ENCODE results near the gene GZMH.
"Not testable (repeated sequence)": the region's sequence is repeated elsewhere in the genome, so short reads cannot be mapped to it uniquely, and the experiment has no call there.

GZMH gene

GRCh38 chr14:24606297-24606696, 3.2 kb downstream of the GZMH start:
- Histone ChIP-seq H3K27ac (no peak overlapping the region), H3K79me2 (ENCODE audit: insufficient read depth, low read depth) (no peaks in the 10 kb centered on the region), H2AFZ (ENCODE audit: low read depth) (no peak overlapping the region), H3K4me3 (IDR thresholded peaks at IDR 0.05; ENCODE audit: insufficient read depth, low read depth, low read length) (no peak overlapping the region), H3K4me2 (peak overlapping the region; percentile 80), H3K9ac (no peak overlapping the region), H3K36me3 (ENCODE audit: insufficient read depth) (no peaks in the 10 kb centered on the region), H3K4me1 (ENCODE audit: low read depth, poor library complexity, severe bottlenecking) (peaks cover 55% of the 10 kb centered on the region), H4K20me1 (ENCODE audit: insufficient read depth) (no peaks in the 10 kb centered on the region), H3K27me3 (ENCODE audit: insufficient read depth, low read depth) (no peaks in the 10 kb centered on the region)
- TF ChIP-seq CTCF (conservative IDR thresholded peaks at IDR 0.05; ENCODE audit: low read depth, low read length) = no peak

GRCh38 chr14:24605435-24606190, 3.9 kb downstream of the GZMH start:
- Histone ChIP-seq H4K20me1 (ENCODE audit: insufficient read depth) (no peaks in the 10 kb centered on the region), H2AFZ (ENCODE audit: low read depth) (no peak overlapping the region), H3K27ac (no peak overlapping the region), H3K27me3 (ENCODE audit: insufficient read depth, low read depth) (no peaks in the 10 kb centered on the region), H3K4me1 (ENCODE audit: low read depth, poor library complexity, severe bottlenecking) (peaks cover 54% of the 10 kb centered on the region), H3K4me3 (IDR thresholded peaks at IDR 0.05; ENCODE audit: insufficient read depth, low read depth, low read length) (no peak overlapping the region), H3K9ac (no peak overlapping the region), H3K36me3 (ENCODE audit: insufficient read depth) (no peaks in the 10 kb centered on the region), H3K79me2 (ENCODE audit: insufficient read depth, low read depth) (no peaks in the 10 kb centered on the region), H3K4me2 (no peak overlapping the region)
- peak; percentile 80 for TF ChIP-seq CTCF (conservative IDR thresholded peaks at IDR 0.05; ENCODE audit: low read depth, low read length)

- no peak for TF ChIP-seq CTCF (conservative IDR thresholded peaks at IDR 0.05; ENCODE audit: low read depth, low read length)
These were observed 12.1 kb downstream of the GZMH start for GRCh38 chr14:24597403-24597802.

GRCh38 chr14:24595073-24595808, 14.2 kb downstream of the GZMH start:
- Histone ChIP-seq H3K36me3 (ENCODE audit: insufficient read depth) (no peaks in the 10 kb centered on the region), H2AFZ (ENCODE audit: low read depth) (no peak overlapping the region), H4K20me1 (ENCODE audit: insufficient read depth) (no peaks in the 10 kb centered on the region), H3K4me3 (IDR thresholded peaks at IDR 0.05; ENCODE audit: insufficient read depth, low read depth, low read length) (no peak overlapping the region), H3K27me3 (ENCODE audit: insufficient read depth, low read depth) (no peaks in the 10 kb centered on the region), H3K4me1 (ENCODE audit: low read depth, poor library complexity, severe bottlenecking) (no peaks in the 10 kb centered on the region), H3K9ac (no peak overlapping the region), H3K27ac (no peak overlapping the region), H3K79me2 (ENCODE audit: insufficient read depth, low read depth) (no peaks in the 10 kb centered on the region), H3K4me2 (no peak overlapping the region)
- no peak for TF ChIP-seq CTCF (conservative IDR thresholded peaks at IDR 0.05; ENCODE audit: low read depth, low read length)

More at GRCh38 chr14:24597403-24597802, 12.1 kb downstream of the GZMH start:
- H4K20me1 ChIP-seq (ENCODE audit: insufficient read depth) = no peaks in the 10 kb centered on the region
- H3K4me3 ChIP-seq (IDR thresholded peaks at IDR 0.05; ENCODE audit: insufficient read depth, low read depth, low read length) = no peak overlapping the region
- no peak overlapping the region for H2AFZ ChIP-seq (ENCODE audit: low read depth)
- no peak overlapping the region for H3K4me2 ChIP-seq
- H3K4me1 ChIP-seq (ENCODE audit: low read depth, poor library complexity, severe bottlenecking) = no peaks in the 10 kb centered on the region
- no peaks in the 10 kb centered on the region for H3K79me2 ChIP-seq (ENCODE audit: insufficient read depth, low read depth)
- H3K27ac ChIP-seq = no peak overlapping the region
- H3K27me3 ChIP-seq (ENCODE audit: insufficient read depth, low read depth) = no peaks in the 10 kb centered on the region
- no peaks in the 10 kb centered on the region for H3K36me3 ChIP-seq (ENCODE audit: insufficient read depth)
- H3K9ac ChIP-seq = no peak overlapping the region

GRCh38 chr14:24591004-24591403, 18.5 kb downstream of the GZMH start:
- not testable (repeated sequence) for H3K9ac ChIP-seq; H3K4me2 ChIP-seq; H3K27me3 ChIP-seq (ENCODE audit: insufficient read depth, low read depth); H3K4me3 ChIP-seq (IDR thresholded peaks at IDR 0.05; ENCODE audit: insufficient read depth, low read depth, low read length); H4K20me1 ChIP-seq (ENCODE audit: insufficient read depth); H3K36me3 ChIP-seq (ENCODE audit: insufficient read depth); H3K4me1 ChIP-seq (ENCODE audit: low read depth, poor library complexity, severe bottlenecking); H3K27ac ChIP-seq; H3K79me2 ChIP-seq (ENCODE audit: insufficient read depth, low read depth); H2AFZ ChIP-seq (ENCODE audit: low read depth)

GRCh38 chr14:24584402-24584801, 25.1 kb downstream of the GZMH start:
- not testable (repeated sequence) for H4K20me1 ChIP-seq (ENCODE audit: insufficient read depth); H3K79me2 ChIP-seq (ENCODE audit: insufficient read depth, low read depth); H3K9ac ChIP-seq; H3K4me1 ChIP-seq (ENCODE audit: low read depth, poor library complexity, severe bottlenecking); H3K4me3 ChIP-seq (IDR thresholded peaks at IDR 0.05; ENCODE audit: insufficient read depth, low read depth, low read length); H3K36me3 ChIP-seq (ENCODE audit: insufficient read depth); H3K27me3 ChIP-seq (ENCODE audit: insufficient read depth, low read depth); H2AFZ ChIP-seq (ENCODE audit: low read depth); H3K27ac ChIP-seq; H3K4me2 ChIP-seq
